Cardiac muscle cell (in vitro differentiated cells and primary cell): ENCODE results near the gene SLC26A11. TPM values are rescaled to one million over a fixed set of nuclear protein-coding genes. Genes with fewer than 3 reads are reported as not detected.

ENCODE experiments used
- DNase-seq, 2 donors: peaks; one replicate each; pipeline versions ENCODE4 v3.0.0 to v3.0.0-alpha.2; 2010 to 2017; ENCODE audit warnings: low read depth in 1 of 2, low spot score in 1 of 2
- H3K27ac ChIP-seq: fragments of 200-600 bp; sonication (generic); 2 replicates; pipeline ENCODE4 v1.5.1; 2016
- H3K27me3 ChIP-seq: fragments of 200-600 bp; sonication (generic); 2 replicates; pipeline ENCODE4 v1.6.0; 2016; ENCODE audit warnings: control low read depth
- H3K36me3 ChIP-seq: fragments of 200-600 bp; sonication (generic); 2 replicates; pipeline ENCODE4 v1.5.1; 2016; ENCODE audit warnings: control low read depth
- H3K4me1 ChIP-seq: fragments of 200-600 bp; sonication (generic); 2 replicates; pipeline ENCODE4 v1.8.1; 2017; ENCODE audit warnings: low read depth, mild to moderate bottlenecking, mixed run types
- H3K4me3 ChIP-seq: fragments of 200-600 bp; sonication (generic); 2 replicates; pipeline ENCODE4 v1.5.1; 2016; ENCODE audit warnings: mild to moderate bottlenecking
- H3K9me3 ChIP-seq: fragments of 200-600 bp; sonication (generic); 2 replicates; pipeline ENCODE4 v1.5.1; 2017; ENCODE audit warnings: low read depth, mild to moderate bottlenecking, control low read depth
- polyA plus RNA-seq: library from polyadenylated mRNA; unstranded; fragments of >200 nt; fragmentation: Nextera tagmentation; extraction: Ambion mirVana; gene quantifications from 2 replicates; pipeline ENCODE4 v1.2.1, GENCODE V29; 2016
- total RNA-seq: library from RNA; depleted of rRNA; stranded (reverse); fragments of >200 nt; gene quantifications from 2 replicates; pipeline ENCODE4 v1.2.3, GENCODE V29; 2016
- TF ChIP-seq, protein P1 (sequence below): IDR thresholded peaks from 2 replicates; pipeline ENCODE4 v1.5.1; 2012; ENCODE audit warnings: low read depth, mild to moderate bottlenecking, low read length

The SLC26A11 gene
- total and polyA plus RNA-seq, 2 experiments from 2014 or later = 39.0 to 46.8 TPM

DNA sequence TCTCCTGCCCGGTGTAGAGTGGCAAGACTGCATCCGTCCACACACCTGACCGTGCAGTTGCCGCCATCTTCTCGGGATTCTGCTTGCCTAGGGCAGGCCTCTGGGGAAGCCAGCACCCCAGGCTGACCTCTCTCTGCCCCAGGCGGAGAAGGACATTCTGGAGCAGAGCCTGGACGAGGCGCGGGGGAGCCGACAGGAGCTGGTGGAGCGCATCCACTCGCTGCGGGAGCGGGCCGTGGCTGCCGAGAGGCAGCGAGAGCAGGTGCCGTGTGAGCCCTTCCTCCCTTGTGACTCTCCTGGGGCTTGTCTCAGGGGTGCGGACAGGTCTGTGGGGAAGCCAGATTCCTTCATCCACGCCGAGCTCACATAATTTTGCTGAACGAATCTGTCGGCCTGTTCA, 30.6 kb upstream of the SLC26A11 start:
- Histone ChIP-seq H3K4me1 (no peaks in the 10 kb centered on the region), H3K27me3 (no peaks in the 10 kb centered on the region), H3K36me3 (no peaks in the 10 kb centered on the region), H3K4me3 (no peak overlapping the region), H3K27ac (no peak overlapping the region), H3K9me3 (no peaks in the 10 kb centered on the region)
- DNase-seq = no peak
- TF ChIP-seq, protein P1, sequence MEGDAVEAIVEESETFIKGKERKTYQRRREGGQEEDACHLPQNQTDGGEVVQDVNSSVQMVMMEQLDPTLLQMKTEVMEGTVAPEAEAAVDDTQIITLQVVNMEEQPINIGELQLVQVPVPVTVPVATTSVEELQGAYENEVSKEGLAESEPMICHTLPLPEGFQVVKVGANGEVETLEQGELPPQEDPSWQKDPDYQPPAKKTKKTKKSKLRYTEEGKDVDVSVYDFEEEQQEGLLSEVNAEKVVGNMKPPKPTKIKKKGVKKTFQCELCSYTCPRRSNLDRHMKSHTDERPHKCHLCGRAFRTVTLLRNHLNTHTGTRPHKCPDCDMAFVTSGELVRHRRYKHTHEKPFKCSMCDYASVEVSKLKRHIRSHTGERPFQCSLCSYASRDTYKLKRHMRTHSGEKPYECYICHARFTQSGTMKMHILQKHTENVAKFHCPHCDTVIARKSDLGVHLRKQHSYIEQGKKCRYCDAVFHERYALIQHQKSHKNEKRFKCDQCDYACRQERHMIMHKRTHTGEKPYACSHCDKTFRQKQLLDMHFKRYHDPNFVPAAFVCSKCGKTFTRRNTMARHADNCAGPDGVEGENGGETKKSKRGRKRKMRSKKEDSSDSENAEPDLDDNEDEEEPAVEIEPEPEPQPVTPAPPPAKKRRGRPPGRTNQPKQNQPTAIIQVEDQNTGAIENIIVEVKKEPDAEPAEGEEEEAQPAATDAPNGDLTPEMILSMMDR = no peak

DNA sequence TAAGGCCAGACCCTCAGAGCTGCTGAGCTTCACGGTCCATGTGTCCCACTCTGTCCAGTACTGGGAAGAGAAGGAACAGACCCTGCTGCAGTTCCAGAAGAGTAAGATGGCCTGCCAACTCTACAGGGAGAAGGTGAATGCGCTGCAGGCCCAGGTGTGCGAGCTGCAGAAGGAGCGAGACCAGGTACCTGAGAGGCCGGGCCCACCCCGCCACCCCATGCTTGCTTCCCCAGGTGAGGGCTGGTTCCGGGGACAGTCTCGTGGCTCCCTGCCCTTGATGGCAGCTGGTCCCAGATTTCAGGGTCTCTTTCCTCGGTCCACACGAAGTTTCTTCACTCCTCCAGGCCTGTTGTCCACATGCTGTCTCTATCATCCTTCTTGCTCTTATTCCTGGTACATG, 29.5 kb upstream of the SLC26A11 start:
- no peaks in the 10 kb centered on the region for H3K9me3 ChIP-seq
- no peak for DNase-seq
- H3K27ac ChIP-seq = no peak overlapping the region
- TF ChIP-seq, protein P1 = no peak
- H3K4me3 ChIP-seq = no peak overlapping the region
- no peaks in the 10 kb centered on the region for H3K36me3 ChIP-seq
- H3K4me1 ChIP-seq = no peaks in the 10 kb centered on the region
- H3K27me3 ChIP-seq = no peaks in the 10 kb centered on the region

DNA sequence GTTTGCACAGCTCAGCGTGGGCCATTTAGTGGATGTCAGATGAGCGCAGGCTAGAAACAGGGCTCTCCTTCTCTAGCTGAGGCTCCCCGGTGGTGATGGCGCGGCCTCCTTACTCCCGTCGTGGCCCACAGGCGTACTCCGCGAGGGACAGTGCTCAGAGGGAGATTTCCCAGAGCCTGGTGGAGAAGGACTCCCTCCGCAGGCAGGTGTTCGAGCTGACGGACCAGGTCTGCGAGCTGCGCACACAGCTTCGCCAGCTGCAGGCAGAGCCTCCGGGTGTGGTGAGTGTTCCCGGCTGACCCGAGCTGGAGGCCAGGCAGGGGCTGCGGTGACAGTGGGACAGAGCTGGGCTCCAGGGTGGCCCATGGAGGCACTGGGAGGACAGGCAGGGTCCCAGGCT, 29.0 kb upstream of the SLC26A11 start:
- Histone ChIP-seq H3K4me1 (no peaks in the 10 kb centered on the region), H3K27ac (no peak overlapping the region), H3K9me3 (no peaks in the 10 kb centered on the region), H3K27me3 (no peaks in the 10 kb centered on the region), H3K4me3 (no peak overlapping the region), H3K36me3 (no peaks in the 10 kb centered on the region)
- DNase-seq = no peak
- TF ChIP-seq, protein P1 = no peak

DNA sequence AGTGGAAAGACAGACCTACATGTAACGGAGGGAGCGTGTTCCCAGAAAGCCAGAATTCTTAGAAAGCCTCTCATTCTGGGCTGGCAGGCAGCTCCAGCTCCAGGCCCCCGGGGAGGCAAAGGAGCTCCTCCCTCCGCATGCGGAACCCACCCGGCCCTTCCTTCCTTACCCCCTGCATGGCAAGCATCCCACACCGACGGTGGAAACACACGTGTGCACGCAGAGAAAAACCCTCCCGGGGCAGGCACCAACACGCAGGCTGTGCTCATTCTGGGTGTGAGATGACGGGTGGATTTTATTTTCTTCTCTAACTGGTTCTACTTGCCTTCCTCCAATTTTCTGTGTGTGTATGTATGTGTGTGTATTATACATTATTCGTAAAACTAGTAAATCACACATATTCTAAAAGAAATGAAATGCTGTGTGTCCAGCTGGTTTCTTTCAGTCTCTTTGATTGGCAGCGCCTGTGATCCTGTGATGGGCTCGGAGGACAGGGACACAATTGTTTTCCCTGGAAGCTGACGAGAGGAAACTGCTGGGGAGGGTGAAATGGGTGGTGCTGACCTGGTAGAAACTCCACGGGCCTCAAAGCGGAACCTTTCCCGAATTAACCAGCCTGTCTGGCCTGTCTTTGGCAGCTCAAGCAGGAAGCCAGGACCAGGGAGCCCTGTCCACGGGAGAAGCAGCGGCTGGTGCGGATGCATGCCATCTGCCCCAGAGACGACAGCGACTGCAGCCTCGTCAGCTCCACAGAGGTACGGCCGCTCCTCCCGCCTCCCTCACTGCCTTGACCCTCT, 28.2 kb upstream of the SLC26A11 start:
- Histone ChIP-seq H3K36me3 (no peaks in the 10 kb centered on the region), H3K9me3 (no peaks in the 10 kb centered on the region), H3K4me3 (no peak overlapping the region), H3K27ac (no peak overlapping the region), H3K4me1 (no peaks in the 10 kb centered on the region), H3K27me3 (no peaks in the 10 kb centered on the region)
- TF ChIP-seq, protein P1 = no peak
- DNase-seq = peak in 1 of 2 donors; percentile 42

DNA sequence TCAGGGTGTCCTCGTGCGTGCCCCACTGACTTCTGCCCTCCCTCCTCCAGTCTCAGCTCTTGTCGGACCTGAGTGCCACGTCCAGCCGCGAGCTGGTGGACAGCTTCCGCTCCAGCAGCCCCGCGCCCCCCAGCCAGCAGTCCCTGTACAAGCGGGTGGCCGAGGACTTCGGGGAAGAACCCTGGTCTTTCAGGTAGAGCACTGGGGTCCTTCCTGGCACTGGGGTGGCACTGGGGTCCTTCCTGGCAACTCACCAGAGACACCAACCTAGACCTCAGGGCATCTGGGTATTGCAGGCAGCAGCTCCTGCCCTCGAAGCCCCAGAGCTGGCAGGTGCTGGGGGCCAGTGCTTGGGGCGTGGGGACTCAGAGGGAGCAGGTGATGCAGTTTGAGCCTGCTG, 25.1 kb upstream of the SLC26A11 start:
- Histone ChIP-seq H3K27ac (no peak overlapping the region), H3K4me3 (no peak overlapping the region), H3K9me3 (no peaks in the 10 kb centered on the region), H3K36me3 (no peaks in the 10 kb centered on the region), H3K27me3 (no peaks in the 10 kb centered on the region), H3K4me1 (no peaks in the 10 kb centered on the region)
- DNase-seq = no peak
- TF ChIP-seq, protein P1 = no peak
